ENCODE measurements around the gene SCAMP1. TPM values are rescaled to one million over a fixed set of nuclear protein-coding genes. Genes with fewer than 3 reads are reported as not detected.

Gene SCAMP1
- total and polyA plus RNA-seq, 2 of the 8 experiments (the other 6 are each of a cell fraction or from before 2014, with no cell fraction given) = 18.6 to 55.9 TPM

GRCh38 chr5:78407458-78407857 lies 47.0 kb downstream of the SCAMP1 start:
- no peak for FAIRE-seq

More at GRCh38 chr5:78407458-78407857, 47.0 kb downstream of the SCAMP1 start:
- Histone ChIP-seq H3K56ac (replicated peaks; ENCODE audit: insufficient read length, low read depth, low read length) (no peak overlapping the region), H4K5ac (ENCODE audit: insufficient read length, low read depth, low read length) (no peak overlapping the region), H2BK20ac (ENCODE audit: low read length) (no peak overlapping the region), H2BK12ac (ENCODE audit: low read depth, low read length) (no peak overlapping the region), H3K27me3 (replicated peaks in 1 of 4; ENCODE audit: control insufficient read depth in 3 of 4, extremely low read depth in 1 of 4, insufficient read depth in 3 of 4, low read length in 3 of 4) (no peaks in the 10 kb centered on the region), H3K9me3 (ENCODE audit: insufficient read depth in 2 of 2, low read depth in 1 of 2, low read length in 1 of 2) (no peaks in the 10 kb centered on the region), H2AFZ (ENCODE audit: low read length) (no peak overlapping the region), H4K20me1 (replicated peaks in 1 of 2; ENCODE audit: control insufficient read depth in 1 of 2, insufficient read depth in 2 of 2, low read length in 2 of 2) (peaks cover 0 to 1% of the 10 kb centered on the region in 2 experiments), H4K91ac (replicated peaks; ENCODE audit: insufficient read length, low read length) (no peak overlapping the region), H2BK120ac (replicated peaks; ENCODE audit: low read depth, low read length) (no peak overlapping the region), H3K18ac (ENCODE audit: extremely low read depth, low read length) (no peak overlapping the region), H3K36me3 (ENCODE audit: control insufficient read depth in 2 of 4, insufficient read depth in 4 of 4, low read length in 3 of 4) (no peaks in the 10 kb centered on the region), H3K9ac (replicated peaks in 1 of 4; ENCODE audit: extremely low read depth in 1 of 4, low read depth in 3 of 4, low read length in 3 of 4) (no peak overlapping the region), H2AK5ac (ENCODE audit: low read depth, low read length) (no peak overlapping the region), H2BK15ac (ENCODE audit: low read length) (no peak overlapping the region), H3K4ac (replicated peaks; ENCODE audit: insufficient read length, low read depth, low read length) (no peak overlapping the region), H3K79me2 (ENCODE audit: control insufficient read depth in 1 of 2, insufficient read depth in 2 of 2, low read length in 2 of 2) (peaks cover 0 to 34% of the 10 kb centered on the region in 2 experiments; a peak in 2 of 4 replicates), H3K4me3 (ENCODE audit: extremely low read depth in 1 of 4, insufficient read depth in 2 of 4, low read depth in 3 of 4, low read length in 4 of 4) (no peak overlapping the region), H3K79me1 (ENCODE audit: low read depth, low read length) (no peaks in the 10 kb centered on the region), H3K23me2 (ENCODE audit: low read depth, low read length) (no peaks in the 10 kb centered on the region), H3K23ac (ENCODE audit: insufficient read length) (no peak overlapping the region), H3K4me2 (ENCODE audit: insufficient read depth in 1 of 2, low read depth in 2 of 2, low read length in 2 of 2) (no peak overlapping the region), H2BK5ac (ENCODE audit: low read depth, low read length) (no peak overlapping the region), H3K4me1 (replicated peaks in 1 of 4; ENCODE audit: control insufficient read depth in 3 of 4, insufficient read depth in 4 of 4, low read length in 3 of 4) (peaks cover 0 to 2% (median 0%) of the 10 kb centered on the region in 4 experiments; a peak in 2 of 7 replicates), H3K14ac (ENCODE audit: insufficient read length) (no peak overlapping the region), H3K27ac (ENCODE audit: low read depth, low read length) (no peak overlapping the region), H4K8ac (ENCODE audit: extremely low read depth, insufficient read depth, low read length) (no peak overlapping the region)
- ChIA-PET CTCF (ENCODE audit: partially characterized antibody) (no interaction called here), POLR2A (ENCODE audit: partially characterized antibody) (interaction anchor here (1.0 kb wide), 1 partner anchor 13 kb away, joined by 3 read pairs; no protein-coding TSS in a partner anchor)
- no peak for TF ChIP-seq CHD2 (IDR thresholded peaks at IDR 0.05; ENCODE audit: low read length)
- no peak for TF ChIP-seq NANOG (IDR thresholded peaks at IDR 0.05; ENCODE audit: insufficient read depth, low read depth, low read length, poor library complexity, severe bottlenecking)
- TF ChIP-seq YY1 (IDR thresholded peaks at IDR 0.05; ENCODE audit: low read depth, low read length) = no peak
- no peak for TF ChIP-seq CREB1 (IDR thresholded peaks at IDR 0.05)
- TF ChIP-seq TEAD4 (IDR thresholded peaks at IDR 0.05; ENCODE audit: low read depth, low read length) = no peak
- no peak for TF ChIP-seq SIN3A (conservative IDR thresholded peaks at IDR 0.05 in 1 of 2, IDR thresholded peaks at IDR 0.05 in 1 of 2; ENCODE audit: low read depth in 1 of 2, low read length in 2 of 2)
- no peak for DNase-seq (ENCODE audit: low read depth in 1 of 2, low spot score in 2 of 2)
